Activated naive CD8-positive, alpha-beta T cell (primary cell): Measurements from ENCODE around the gene ITPKB.
"Not testable (repeated sequence)": the region's sequence is repeated elsewhere in the genome, so short reads cannot be mapped to it uniquely, and the experiment has no call there.

Experiments used
- H3K27ac Mint-ChIP-seq: one replicate; pipeline ENCODE4 v1.8.0; 2021; ENCODE audit warnings: mixed read lengths
- H3K27me3 Mint-ChIP-seq: one replicate; pipeline ENCODE4 v1.8.0; 2021; ENCODE audit warnings: mixed read lengths
- H3K36me3 Mint-ChIP-seq: one replicate; pipeline ENCODE4 v1.8.0; 2021; ENCODE audit warnings: mixed read lengths
- H3K4me1 Mint-ChIP-seq: one replicate; pipeline ENCODE4 v1.8.0; 2021; ENCODE audit warnings: low read depth, mixed read lengths
- H3K4me3 Mint-ChIP-seq: one replicate; pipeline ENCODE4 v1.8.0; 2021; ENCODE audit warnings: mild to moderate bottlenecking, mixed read lengths
- H3K9me3 Mint-ChIP-seq: one replicate; pipeline ENCODE4 v1.8.0; 2021; ENCODE audit warnings: low read depth, mixed read lengths

Gene ITPKB

GRCh38 chr1:226738995-226739695 lies at the start of gene ITPKB:
Gene ITPKB (minus strand): TSS chr1:226739282. CDS start chr1:226737458, 1,824 bp downstream.
- H3K9me3 Mint-ChIP-seq: no peaks in the 10 kb centered on the region
- H3K4me3 Mint-ChIP-seq: peak within 1 kb of the TSS; percentile 99
- H3K27ac Mint-ChIP-seq: peak within 1 kb of the TSS; percentile 96
- peaks cover 4% of the 10 kb centered on the region for H3K36me3 Mint-ChIP-seq
- H3K4me1 Mint-ChIP-seq: peaks cover 45% of the 10 kb centered on the region
- no peaks in the 10 kb centered on the region for H3K27me3 Mint-ChIP-seq

- Mint-ChIP-seq H3K36me3 (no peaks in the 10 kb centered on the region), H3K4me1 (peaks cover 3% of the 10 kb centered on the region), H3K27me3 (no peaks in the 10 kb centered on the region), H3K9me3 (no peaks in the 10 kb centered on the region), H3K4me3 (no peak overlapping the region), H3K27ac (no peak overlapping the region)
Measured at GRCh38 chr1:226787638-226788037, 48.6 kb upstream of the ITPKB start.

- no peak overlapping the region for H3K4me3 Mint-ChIP-seq
- peaks cover 3% of the 10 kb centered on the region for H3K4me1 Mint-ChIP-seq
Measured at GRCh38 chr1:226787071-226787470, 48.0 kb upstream of the ITPKB start.

GRCh38 chr1:226786550-226786949 lies 47.5 kb upstream of the ITPKB start:
- Mint-ChIP-seq H3K27ac (no peak overlapping the region), H3K9me3 (no peaks in the 10 kb centered on the region), H3K4me1 (peaks cover 3% of the 10 kb centered on the region)

More at GRCh38 chr1:226787071-226787470, 48.0 kb upstream of the ITPKB start:
- H3K9me3 Mint-ChIP-seq: no peaks in the 10 kb centered on the region
- H3K27ac Mint-ChIP-seq: no peak overlapping the region
- no peaks in the 10 kb centered on the region for H3K36me3 Mint-ChIP-seq
- H3K27me3 Mint-ChIP-seq: no peaks in the 10 kb centered on the region

GRCh38 chr1:226785805-226786204 lies 46.7 kb upstream of the ITPKB start:
- H3K4me1 Mint-ChIP-seq: no peaks in the 10 kb centered on the region
- no peaks in the 10 kb centered on the region for H3K27me3 Mint-ChIP-seq
- no peak overlapping the region for H3K27ac Mint-ChIP-seq

More at GRCh38 chr1:226786550-226786949, 47.5 kb upstream of the ITPKB start:
- no peaks in the 10 kb centered on the region for H3K27me3 Mint-ChIP-seq
- no peaks in the 10 kb centered on the region for H3K36me3 Mint-ChIP-seq
- no peak overlapping the region for H3K4me3 Mint-ChIP-seq

GRCh38 chr1:226784081-226785049 lies 45.3 kb upstream of the ITPKB start:
- Mint-ChIP-seq H3K27me3 (no peaks in the 10 kb centered on the region), H3K4me3 (no peak overlapping the region), H3K27ac (no peak overlapping the region), H3K9me3 (no peaks in the 10 kb centered on the region), H3K4me1 (no peaks in the 10 kb centered on the region), H3K36me3 (no peaks in the 10 kb centered on the region)

More at GRCh38 chr1:226785805-226786204, 46.7 kb upstream of the ITPKB start:
- Mint-ChIP-seq H3K4me3 (no peak overlapping the region), H3K36me3 (no peaks in the 10 kb centered on the region), H3K9me3 (no peaks in the 10 kb centered on the region)

- Mint-ChIP-seq H3K9me3 (no peaks in the 10 kb centered on the region), H3K27me3 (no peaks in the 10 kb centered on the region), H3K27ac (no peak overlapping the region), H3K4me1 (no peaks in the 10 kb centered on the region), H3K4me3 (no peak overlapping the region), H3K36me3 (no peaks in the 10 kb centered on the region)
Measured at GRCh38 chr1:226782845-226783601, 43.9 kb upstream of the ITPKB start.

- Mint-ChIP-seq H3K27me3 (no peaks in the 10 kb centered on the region), H3K4me3 (no peak overlapping the region), H3K27ac (no peak overlapping the region), H3K36me3 (no peaks in the 10 kb centered on the region), H3K4me1 (no peaks in the 10 kb centered on the region), H3K9me3 (no peaks in the 10 kb centered on the region)
Measured at GRCh38 chr1:226781937-226782609, 43.0 kb upstream of the ITPKB start.

- Mint-ChIP-seq H3K27ac (no peak overlapping the region), H3K4me1 (no peaks in the 10 kb centered on the region), H3K36me3 (no peaks in the 10 kb centered on the region), H3K27me3 (no peaks in the 10 kb centered on the region), H3K9me3 (no peaks in the 10 kb centered on the region), H3K4me3 (no peak overlapping the region)
Measured at GRCh38 chr1:226779561-226779960, 40.5 kb upstream of the ITPKB start.

GRCh38 chr1:226778657-226779058 lies 39.6 kb upstream of the ITPKB start:
- Mint-ChIP-seq H3K9me3 (no peaks in the 10 kb centered on the region), H3K4me1 (no peaks in the 10 kb centered on the region), H3K36me3 (no peaks in the 10 kb centered on the region), H3K27me3 (no peaks in the 10 kb centered on the region), H3K4me3 (no peak overlapping the region), H3K27ac (no peak overlapping the region)

- Mint-ChIP-seq H3K36me3 (no peaks in the 10 kb centered on the region), H3K9me3 (no peaks in the 10 kb centered on the region), H3K27me3 (no peaks in the 10 kb centered on the region), H3K4me1 (no peaks in the 10 kb centered on the region), H3K4me3 (no peak overlapping the region), H3K27ac (no peak overlapping the region)
Measured at GRCh38 chr1:226776975-226777374, 37.9 kb upstream of the ITPKB start.

GRCh38 chr1:226776066-226776465 lies 37.0 kb upstream of the ITPKB start:
- no peaks in the 10 kb centered on the region for H3K27me3 Mint-ChIP-seq
- no peaks in the 10 kb centered on the region for H3K9me3 Mint-ChIP-seq
- no peaks in the 10 kb centered on the region for H3K36me3 Mint-ChIP-seq
- H3K27ac Mint-ChIP-seq: no peak overlapping the region
- H3K4me3 Mint-ChIP-seq: no peak overlapping the region
- no peaks in the 10 kb centered on the region for H3K4me1 Mint-ChIP-seq

GRCh38 chr1:226772446-226773139 lies 33.5 kb upstream of the ITPKB start:
- H3K4me1 Mint-ChIP-seq: no peaks in the 10 kb centered on the region
- H3K27ac Mint-ChIP-seq: no peak overlapping the region
- H3K36me3 Mint-ChIP-seq: no peaks in the 10 kb centered on the region
- no peaks in the 10 kb centered on the region for H3K9me3 Mint-ChIP-seq
- H3K4me3 Mint-ChIP-seq: no peak overlapping the region
- H3K27me3 Mint-ChIP-seq: no peaks in the 10 kb centered on the region

- not testable (repeated sequence) for H3K36me3 Mint-ChIP-seq, H3K9me3 Mint-ChIP-seq, H3K27me3 Mint-ChIP-seq, H3K4me3 Mint-ChIP-seq, H3K27ac Mint-ChIP-seq
- H3K4me1 Mint-ChIP-seq: peaks cover 19% of the 10 kb centered on the region
Measured at GRCh38 chr1:226767170-226767569, 28.1 kb upstream of the ITPKB start.
